Renal cortex interstitium (tissue), 15 donors: ENCODE measurements around the gene FRS3. TPM values are rescaled to one million over a fixed set of nuclear protein-coding genes. Genes with fewer than 3 reads are reported as not detected.
A peak's percentile ranks its signal among the peaks of the same experiment; 100 is the strongest.
"Not testable (repeated sequence)": the region's sequence is repeated elsewhere in the genome, so short reads cannot be mapped to it uniquely, and the experiment has no call there.

Source experiments
- DNase-seq, 11 donors: peaks; one replicate each; pipeline ENCODE4 v3.0.0-alpha.2; 2013; ENCODE audit warnings: low read depth in 9 of 11, low spot score in 4 of 11; ENCODE audit errors: extremely low read depth in 1 of 11
- long read RNA-seq, 16 experiments: transcript quantifications; one replicate each; lab custom pipeline, GENCODE V29; 2026
- polyA plus RNA-seq, 3 donors: library from polyadenylated mRNA; unstranded; fragments of 120-200 nt; gene quantifications; one replicate each; pipeline ENCODE4 v1.2.1, GENCODE V29; 2013; ENCODE audit not compliant: insufficient read length in 3 of 3

FRS3 gene
- polyA plus RNA-seq = 1 to 10 TPM; 4.4 to 7.8 (median 6.6) TPM
- long read RNA-seq, donor 1, partial matches to known transcripts = 192 of 292 reads
- long read RNA-seq, donor 1, other reads (novel, unspliced or antisense) = 99 of 292 reads
- long read RNA-seq, donor 2, partial matches to known transcripts = 309 of 324 reads
- long read RNA-seq, donor 2, other reads (novel, unspliced or antisense) = 15 of 324 reads
- long read RNA-seq, donor 3, transcript FRS3-202 (7 exons, 2,174 nt) = major isoform, 8 of 509 reads
- long read RNA-seq, donor 3, partial matches to known transcripts = 477 of 509 reads
- long read RNA-seq, donor 3, other reads (novel, unspliced or antisense) = 24 of 509 reads
- long read RNA-seq, donor 4, transcript FRS3-202 (7 exons, 2,174 nt) = major isoform, 5 of 434 reads
- long read RNA-seq, donor 4, partial matches to known transcripts = 408 of 434 reads
- long read RNA-seq, donor 4, other reads (novel, unspliced or antisense) = 21 of 434 reads
- long read RNA-seq, donor 5 = 0 reads
- long read RNA-seq, donor 6, partial matches to known transcripts = 251 of 269 reads
- long read RNA-seq, donor 6, other reads (novel, unspliced or antisense) = 17 of 269 reads
- long read RNA-seq, donor 7, partial matches to known transcripts = 342 of 491 reads
- long read RNA-seq, donor 7, other reads (novel, unspliced or antisense) = 147 of 491 reads
- long read RNA-seq, donor 8 = 0 reads
- long read RNA-seq, donor 9, partial matches to known transcripts = 0 of 2 reads
- long read RNA-seq, donor 9, other reads (novel, unspliced or antisense) = 0 of 2 reads
- long read RNA-seq, donor 10, partial matches to known transcripts = 305 of 322 reads
- long read RNA-seq, donor 10, other reads (novel, unspliced or antisense) = 17 of 322 reads
- long read RNA-seq, donor 11 = 0 reads
- long read RNA-seq, donor 12, partial matches to known transcripts = 273 of 286 reads
- long read RNA-seq, donor 12, other reads (novel, unspliced or antisense) = 11 of 286 reads
- long read RNA-seq, donor 13 = 0 reads
- long read RNA-seq, donor 14, partial matches to known transcripts = 355 of 498 reads
- long read RNA-seq, donor 14, other reads (novel, unspliced or antisense) = 143 of 498 reads
- long read RNA-seq, donor 15 = 0 reads
- long read RNA-seq, donor 16, partial matches to known transcripts = 692 of 739 reads
- long read RNA-seq, donor 16, other reads (novel, unspliced or antisense) = 44 of 739 reads

- peak; percentile 88 to 96 (median 94) for DNase-seq
Observed at GRCh38 chr6:41779788-41780550, at the start of gene FRS3. Gene FRS3 (minus strand): TSS chr6:41779900. CDS start chr6:41776987, 2,913 bp downstream.

- no peak for DNase-seq
Observed at GRCh38 chr6:41826343-41827022, 46.8 kb upstream of the FRS3 start.

- DNase-seq = no peak
Observed at GRCh38 chr6:41824571-41825569, 45.2 kb upstream of the FRS3 start.

- DNase-seq = no peak
Observed at GRCh38 chr6:41823178-41823577, 43.5 kb upstream of the FRS3 start.

- no peak for DNase-seq
Observed at GRCh38 chr6:41822021-41822420, 42.3 kb upstream of the FRS3 start.

GRCh38 chr6:41821266-41821665 lies 41.6 kb upstream of the FRS3 start:
- DNase-seq = no peak

GRCh38 chr6:41818271-41819054 lies 38.8 kb upstream of the FRS3 start:
- no peak for DNase-seq

GRCh38 chr6:41815587-41815986 lies 35.9 kb upstream of the FRS3 start:
- DNase-seq = no peak

- DNase-seq = no peak
Observed at GRCh38 chr6:41814629-41815028, 34.9 kb upstream of the FRS3 start.

GRCh38 chr6:41813956-41814355 lies 34.3 kb upstream of the FRS3 start:
- no peak for DNase-seq

- DNase-seq = no peak
Observed at GRCh38 chr6:41813469-41813868, 33.8 kb upstream of the FRS3 start.

GRCh38 chr6:41811946-41812345 lies 32.2 kb upstream of the FRS3 start:
- DNase-seq = not testable (repeated sequence)

GRCh38 chr6:41811095-41811494 lies 31.4 kb upstream of the FRS3 start:
- DNase-seq = no peak

GRCh38 chr6:41805830-41806774 lies 26.4 kb upstream of the FRS3 start:
- DNase-seq = no peak

GRCh38 chr6:41801380-41801779 lies 21.7 kb upstream of the FRS3 start:
- DNase-seq = no peak
